Right lobe of liver (tissue), 4 donors: ENCODE measurements around the gene GSG1L.

Experiments used
- POLR2A ChIP-seq: fragments of 450-650 bp; IDR thresholded peaks from one replicate; pipeline ENCODE4 v1.6.1; 2017; ENCODE audit warnings: antibody characterized with exemption, mild to moderate bottlenecking
- TF ChIP-seq, protein P1 (sequence below), 4 donors: fragments of 200-600 bp in 3 of 4; fragments of 450-650 bp in 1 of 4; IDR thresholded peaks; one replicate each; pipeline versions ENCODE4 v1.5.1 to v1.8.0; 2016 to 2022; ENCODE audit warnings: antibody characterized with exemption in 4 of 4, mild to moderate bottlenecking in 2 of 4
- donor health status: DM: no; HTN: no; CAD: no.
- donor health status: DM: no; HTN: no; CAD: no.
- donor health status: DM: no; HTN: yes; CAD: no.

GRCh38 chr16:27747946-27748345 lies 315.6 kb downstream of the GSG1L start:
- TF ChIP-seq, protein P1, sequence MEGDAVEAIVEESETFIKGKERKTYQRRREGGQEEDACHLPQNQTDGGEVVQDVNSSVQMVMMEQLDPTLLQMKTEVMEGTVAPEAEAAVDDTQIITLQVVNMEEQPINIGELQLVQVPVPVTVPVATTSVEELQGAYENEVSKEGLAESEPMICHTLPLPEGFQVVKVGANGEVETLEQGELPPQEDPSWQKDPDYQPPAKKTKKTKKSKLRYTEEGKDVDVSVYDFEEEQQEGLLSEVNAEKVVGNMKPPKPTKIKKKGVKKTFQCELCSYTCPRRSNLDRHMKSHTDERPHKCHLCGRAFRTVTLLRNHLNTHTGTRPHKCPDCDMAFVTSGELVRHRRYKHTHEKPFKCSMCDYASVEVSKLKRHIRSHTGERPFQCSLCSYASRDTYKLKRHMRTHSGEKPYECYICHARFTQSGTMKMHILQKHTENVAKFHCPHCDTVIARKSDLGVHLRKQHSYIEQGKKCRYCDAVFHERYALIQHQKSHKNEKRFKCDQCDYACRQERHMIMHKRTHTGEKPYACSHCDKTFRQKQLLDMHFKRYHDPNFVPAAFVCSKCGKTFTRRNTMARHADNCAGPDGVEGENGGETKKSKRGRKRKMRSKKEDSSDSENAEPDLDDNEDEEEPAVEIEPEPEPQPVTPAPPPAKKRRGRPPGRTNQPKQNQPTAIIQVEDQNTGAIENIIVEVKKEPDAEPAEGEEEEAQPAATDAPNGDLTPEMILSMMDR (IDR thresholded peaks at IDR 0.05) = no peak
- TF ChIP-seq POLR2A = no peak
